ENCODE results near the gene GBP3. TPM values are rescaled to one million over a fixed set of nuclear protein-coding genes. Genes with fewer than 3 reads are reported as not detected.
"Not testable (repeated sequence)": the region's sequence is repeated elsewhere in the genome, so short reads cannot be mapped to it uniquely, and the experiment has no call there.

Gene GBP3
- total RNA-seq, 4 donors from 2014 or later: 1.5 to 6.6 (median 2.5) TPM

DNA sequence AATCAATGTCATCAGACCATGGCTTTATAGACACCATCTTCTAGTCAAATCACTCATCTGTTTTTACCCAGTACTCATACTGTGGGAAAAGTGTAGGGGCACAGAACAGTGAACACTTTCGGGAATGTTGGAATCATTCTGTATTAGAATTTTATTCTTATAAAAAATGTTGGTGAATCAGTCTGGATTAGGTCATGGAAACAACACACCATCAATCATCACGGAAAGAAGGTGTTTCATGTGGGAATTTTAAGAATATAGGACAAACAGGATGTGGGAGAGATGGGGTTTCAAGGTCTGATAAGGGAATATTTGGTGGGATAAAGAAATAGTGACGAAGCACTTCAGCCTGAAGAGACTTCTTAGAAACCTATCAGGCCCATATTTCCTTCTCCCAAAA, 25.1 kb upstream of the GBP3 start:
- H3K4me1 ChIP-seq: no peaks in the 10 kb centered on the region
- DNase-seq: no peak
- intact Hi-C loops (cut with DNase I; ENCODE audit: low total_unique reads): no loop called here
- ATAC-seq: no peak
- no peaks in the 10 kb centered on the region for H3K9me3 ChIP-seq
- no peaks in the 10 kb centered on the region for H3K27me3 ChIP-seq
- in situ Hi-C loops (cut with MboI; ENCODE audit: low sequenced_read_pairs in 4 of 4): no loop called here
- H3K27ac ChIP-seq: no peak overlapping the region
- H3K36me3 ChIP-seq: no peaks in the 10 kb centered on the region
- TF ChIP-seq, protein P1, sequence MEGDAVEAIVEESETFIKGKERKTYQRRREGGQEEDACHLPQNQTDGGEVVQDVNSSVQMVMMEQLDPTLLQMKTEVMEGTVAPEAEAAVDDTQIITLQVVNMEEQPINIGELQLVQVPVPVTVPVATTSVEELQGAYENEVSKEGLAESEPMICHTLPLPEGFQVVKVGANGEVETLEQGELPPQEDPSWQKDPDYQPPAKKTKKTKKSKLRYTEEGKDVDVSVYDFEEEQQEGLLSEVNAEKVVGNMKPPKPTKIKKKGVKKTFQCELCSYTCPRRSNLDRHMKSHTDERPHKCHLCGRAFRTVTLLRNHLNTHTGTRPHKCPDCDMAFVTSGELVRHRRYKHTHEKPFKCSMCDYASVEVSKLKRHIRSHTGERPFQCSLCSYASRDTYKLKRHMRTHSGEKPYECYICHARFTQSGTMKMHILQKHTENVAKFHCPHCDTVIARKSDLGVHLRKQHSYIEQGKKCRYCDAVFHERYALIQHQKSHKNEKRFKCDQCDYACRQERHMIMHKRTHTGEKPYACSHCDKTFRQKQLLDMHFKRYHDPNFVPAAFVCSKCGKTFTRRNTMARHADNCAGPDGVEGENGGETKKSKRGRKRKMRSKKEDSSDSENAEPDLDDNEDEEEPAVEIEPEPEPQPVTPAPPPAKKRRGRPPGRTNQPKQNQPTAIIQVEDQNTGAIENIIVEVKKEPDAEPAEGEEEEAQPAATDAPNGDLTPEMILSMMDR (IDR thresholded peaks at IDR 0.05 in 4 of 5, conservative IDR thresholded peaks at IDR 0.05 in 1 of 5): no peak
- no peak for TF ChIP-seq POLR2A (IDR thresholded peaks at IDR 0.05)
- H3K4me3 ChIP-seq: no peak overlapping the region

DNA sequence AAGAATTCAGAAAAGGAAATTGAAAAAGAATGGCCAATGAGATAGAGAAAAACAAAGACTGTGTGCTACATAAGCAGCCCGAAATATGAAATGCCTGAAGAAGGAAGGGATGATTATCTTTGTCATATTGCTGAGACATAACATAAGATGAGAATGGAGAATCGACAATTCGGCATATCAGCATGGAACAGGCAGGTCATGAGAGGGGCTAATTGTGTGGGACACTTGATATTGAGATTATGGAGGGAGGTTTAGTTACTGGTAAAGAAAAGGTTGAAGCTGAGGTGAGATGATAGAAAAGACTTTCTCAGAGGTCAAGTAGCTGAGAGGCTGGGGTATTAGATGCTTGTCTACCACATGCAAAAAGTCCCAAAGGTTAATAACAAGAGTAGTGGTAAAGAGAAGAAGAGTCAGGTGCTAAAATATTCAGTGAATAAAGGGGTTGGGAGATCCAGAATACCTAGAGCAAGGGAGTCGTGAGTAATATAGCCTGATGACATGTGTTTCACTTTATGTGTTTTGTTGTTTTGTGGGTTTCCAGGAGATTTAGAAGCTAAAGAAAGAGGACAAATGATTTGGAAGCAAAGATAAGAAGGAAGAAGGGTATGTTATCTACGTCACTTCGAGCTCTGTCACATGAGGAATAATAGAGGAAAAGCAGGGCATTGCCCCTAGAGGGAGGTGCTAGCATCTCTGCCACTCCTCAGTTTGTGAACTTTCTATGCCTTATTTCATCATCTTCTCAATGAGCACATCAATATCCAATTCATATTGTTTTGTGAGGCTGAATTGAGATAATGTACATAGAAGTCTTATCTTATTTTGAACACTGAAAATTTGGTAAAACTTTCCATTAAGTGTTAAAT, 23.9 kb upstream of the GBP3 start:
- H3K4me3 ChIP-seq; H3K36me3 ChIP-seq; H3K27me3 ChIP-seq; DNase-seq; H3K27ac ChIP-seq; in situ Hi-C loops (cut with MboI; ENCODE audit: low sequenced_read_pairs in 4 of 4); ATAC-seq; intact Hi-C loops (cut with DNase I; ENCODE audit: low total_unique reads); H3K9me3 ChIP-seq; H3K4me1 ChIP-seq: not testable (repeated sequence)

DNA sequence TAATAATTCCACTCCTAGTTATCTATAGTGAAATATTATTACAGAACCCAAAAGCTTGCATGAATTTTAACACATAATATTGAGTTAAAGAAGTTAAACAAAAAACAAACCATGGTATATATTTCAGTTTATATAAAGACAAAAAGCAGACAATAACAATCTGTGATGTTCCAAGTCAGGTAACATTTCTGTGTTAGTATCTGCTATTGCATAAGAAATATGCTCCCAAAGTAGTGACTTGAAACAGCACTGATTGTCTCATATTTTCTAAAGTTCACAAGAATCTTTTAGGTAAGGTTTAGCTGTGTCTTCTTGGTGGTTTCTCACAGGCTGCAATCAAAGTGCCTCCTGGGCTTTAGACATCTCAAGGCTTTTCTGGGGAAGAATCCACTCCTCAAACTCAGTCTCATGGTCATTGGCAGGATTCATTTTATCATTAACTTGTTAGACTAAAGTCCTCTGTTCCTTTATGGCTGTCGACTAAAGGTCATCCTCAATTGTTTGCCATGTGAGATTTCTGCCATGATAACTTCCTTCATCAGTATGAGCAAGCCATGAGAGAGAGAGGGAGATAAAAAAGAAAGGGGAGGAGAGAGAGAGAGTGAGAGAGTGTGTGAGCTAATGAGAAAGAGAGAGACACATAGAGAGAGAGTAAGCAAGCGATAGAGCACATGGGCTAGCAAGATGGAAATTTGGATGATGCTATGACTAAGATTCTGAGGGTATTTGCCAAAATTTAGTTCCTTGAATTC, 22.5 kb upstream of the GBP3 start:
- Histone ChIP-seq H3K9me3 (no peaks in the 10 kb centered on the region), H3K36me3 (no peaks in the 10 kb centered on the region), H3K4me1 (no peaks in the 10 kb centered on the region), H3K4me3 (no peak overlapping the region), H3K27ac (no peak overlapping the region), H3K27me3 (no peaks in the 10 kb centered on the region)
- ATAC-seq (no peak), DNase-seq (no peak)
- no peak for TF ChIP-seq POLR2A (IDR thresholded peaks at IDR 0.05)
- TF ChIP-seq, protein P1 (IDR thresholded peaks at IDR 0.05 in 4 of 5, conservative IDR thresholded peaks at IDR 0.05 in 1 of 5): no peak
- intact Hi-C loops (cut with DNase I; ENCODE audit: low total_unique reads): no loop called here
- in situ Hi-C loops (cut with MboI; ENCODE audit: low sequenced_read_pairs in 4 of 4): no loop called here

DNA sequence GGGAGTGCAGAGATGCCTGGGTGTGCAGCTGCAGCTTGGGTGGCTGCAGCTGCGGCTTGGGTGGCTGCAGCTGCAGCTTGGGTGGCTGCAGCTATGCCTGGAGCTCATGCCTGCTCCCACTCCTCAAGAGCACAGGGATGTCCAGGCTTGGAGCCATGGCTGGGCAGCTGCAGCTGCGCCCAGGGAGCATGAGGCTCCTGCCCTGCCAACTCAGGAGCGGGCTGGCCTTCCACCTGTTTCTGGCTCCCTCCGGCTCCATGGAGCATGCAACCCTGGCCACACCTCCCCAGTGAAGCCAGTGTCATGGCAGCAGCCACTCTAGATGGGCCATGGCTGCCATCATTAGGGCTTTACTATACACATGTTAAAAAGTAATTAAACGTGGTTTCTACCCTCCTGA, 21.3 kb upstream of the GBP3 start:
- Histone ChIP-seq H3K9me3 (no peaks in the 10 kb centered on the region), H3K27ac (no peak overlapping the region), H3K27me3 (no peaks in the 10 kb centered on the region), H3K36me3 (no peaks in the 10 kb centered on the region), H3K4me1 (no peaks in the 10 kb centered on the region), H3K4me3 (no peak overlapping the region)
- DNase-seq (no peak), ATAC-seq (no peak)
- TF ChIP-seq POLR2A (IDR thresholded peaks at IDR 0.05): no peak
- TF ChIP-seq, protein P1 (IDR thresholded peaks at IDR 0.05 in 4 of 5, conservative IDR thresholded peaks at IDR 0.05 in 1 of 5): no peak
- intact Hi-C loops (cut with DNase I; ENCODE audit: low total_unique reads): no loop called here
- in situ Hi-C loops (cut with MboI; ENCODE audit: low sequenced_read_pairs in 4 of 4): no loop called here

DNA sequence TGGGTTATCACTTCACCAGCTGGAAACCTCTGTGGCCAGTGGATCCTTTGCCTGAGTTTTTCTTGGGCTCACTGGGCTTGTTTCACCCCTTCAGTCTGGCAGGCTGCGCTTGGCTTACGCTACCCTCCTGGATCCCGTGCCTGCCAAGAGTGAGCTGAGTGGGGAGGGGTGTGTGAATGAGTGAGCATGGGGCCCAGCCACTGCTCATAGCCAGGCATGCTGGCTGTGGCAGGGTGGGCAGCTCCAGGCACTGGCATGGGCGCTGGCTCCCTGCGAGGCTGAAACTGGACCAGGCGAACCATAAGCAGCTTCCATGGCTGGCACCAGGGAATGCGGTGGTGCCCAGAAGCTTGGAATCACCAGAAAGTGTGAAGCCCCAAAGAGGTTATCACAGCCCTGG, 19.8 kb upstream of the GBP3 start:
- DNase-seq: no peak
- in situ Hi-C loops (cut with MboI; ENCODE audit: low sequenced_read_pairs in 4 of 4) (no loop called here), intact Hi-C loops (cut with DNase I; ENCODE audit: low total_unique reads) (no loop called here)
- no peak overlapping the region for H3K4me3 ChIP-seq
- H3K36me3 ChIP-seq: no peaks in the 10 kb centered on the region
- H3K4me1 ChIP-seq: no peaks in the 10 kb centered on the region
- no peaks in the 10 kb centered on the region for H3K27me3 ChIP-seq
- H3K9me3 ChIP-seq: no peaks in the 10 kb centered on the region
- TF ChIP-seq, protein P1 (IDR thresholded peaks at IDR 0.05 in 4 of 5, conservative IDR thresholded peaks at IDR 0.05 in 1 of 5): no peak
- TF ChIP-seq POLR2A (IDR thresholded peaks at IDR 0.05): no peak
- no peak overlapping the region for H3K27ac ChIP-seq
- no peak for ATAC-seq

All from gastrocnemius medialis (tissue), 4 donors.